Measurements from ENCODE around the gene SLC23A2.
"Not testable (repeated sequence)": the region's sequence is repeated elsewhere in the genome, so short reads cannot be mapped to it uniquely, and the experiment has no call there.

The SLC23A2 gene

DNA sequence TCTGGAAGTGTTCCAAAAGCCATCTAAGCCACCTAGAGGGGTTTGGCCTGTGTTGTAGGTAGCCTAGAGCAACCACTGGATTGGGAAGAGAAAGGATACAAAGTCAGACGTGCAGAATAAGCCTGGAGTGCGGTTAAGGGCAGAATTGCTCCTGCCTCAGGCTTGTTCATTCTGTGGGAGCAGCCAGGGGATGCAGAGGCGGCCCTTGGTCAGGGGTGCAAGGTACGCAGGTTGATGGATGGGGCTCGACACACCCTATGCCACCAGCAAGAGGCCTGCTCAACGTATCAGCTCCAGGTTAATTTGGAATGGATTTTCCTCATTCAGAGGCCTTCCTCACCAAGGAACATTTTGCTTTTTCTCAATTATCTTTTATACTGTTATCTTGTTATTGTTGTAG, 129.8 kb downstream of the SLC23A2 start:
- no peak for DNase-seq

DNA sequence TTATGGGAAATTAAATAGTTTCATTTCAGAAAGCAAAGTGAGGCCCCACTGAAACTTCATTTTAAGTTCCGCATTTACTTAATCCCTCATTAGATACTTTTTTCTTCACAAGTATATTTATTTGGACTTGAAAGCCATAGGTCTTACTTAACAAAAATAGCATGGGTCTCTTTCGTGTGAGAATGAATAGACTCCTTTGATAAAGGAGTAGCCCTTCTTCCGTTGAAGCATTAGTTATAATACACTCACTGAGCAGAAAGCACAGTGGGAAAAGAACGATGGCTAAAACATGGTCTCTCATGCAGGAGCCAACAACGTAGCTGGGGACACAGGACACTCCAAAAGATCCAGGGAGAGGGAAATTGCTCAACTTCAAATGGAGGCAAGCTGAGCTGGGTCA, 130.4 kb downstream of the SLC23A2 start:
- no peak for DNase-seq

DNA sequence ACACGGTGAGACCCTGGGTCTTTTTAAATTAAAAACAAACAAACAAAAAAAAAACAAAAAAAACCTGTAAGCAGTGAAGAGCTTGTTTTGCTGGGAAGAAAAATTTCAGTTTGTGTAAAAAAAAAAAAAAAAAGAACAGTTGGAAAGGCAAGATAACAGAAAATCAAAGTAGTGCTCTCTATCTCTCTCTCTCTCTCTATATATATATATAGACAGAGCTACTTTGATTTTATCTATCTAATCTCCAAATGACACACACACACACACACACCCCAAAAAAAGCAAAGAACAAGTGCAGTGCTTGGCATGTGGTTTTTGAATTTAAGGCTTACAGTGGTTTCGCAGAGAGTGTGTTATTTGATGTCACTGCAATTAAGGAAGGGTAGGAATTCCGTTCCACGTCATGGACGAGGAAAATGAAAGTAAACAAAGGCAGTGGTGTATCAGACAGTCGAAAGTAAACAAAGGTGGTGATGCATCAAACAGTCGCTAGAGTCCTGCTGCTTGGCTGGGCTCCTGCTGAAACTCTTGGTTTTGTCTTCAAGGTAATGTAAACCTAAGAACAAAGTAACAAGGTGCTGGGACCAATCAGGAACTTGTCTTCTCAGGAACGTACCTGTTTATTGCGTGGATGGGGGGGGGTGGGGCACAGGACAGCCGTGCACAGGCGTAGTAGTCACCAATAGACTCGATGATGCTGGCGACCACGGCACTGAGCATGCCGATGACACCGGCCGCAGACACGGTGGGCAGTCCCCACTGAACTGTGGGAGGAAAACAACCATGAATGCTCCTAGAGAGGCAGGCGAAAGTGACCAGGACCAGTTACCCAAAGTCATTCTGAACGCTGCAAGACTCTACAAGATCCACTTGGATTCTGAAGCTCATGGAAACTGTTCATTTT, 131.8 kb downstream of the SLC23A2 start:
- no peak for DNase-seq

DNA sequence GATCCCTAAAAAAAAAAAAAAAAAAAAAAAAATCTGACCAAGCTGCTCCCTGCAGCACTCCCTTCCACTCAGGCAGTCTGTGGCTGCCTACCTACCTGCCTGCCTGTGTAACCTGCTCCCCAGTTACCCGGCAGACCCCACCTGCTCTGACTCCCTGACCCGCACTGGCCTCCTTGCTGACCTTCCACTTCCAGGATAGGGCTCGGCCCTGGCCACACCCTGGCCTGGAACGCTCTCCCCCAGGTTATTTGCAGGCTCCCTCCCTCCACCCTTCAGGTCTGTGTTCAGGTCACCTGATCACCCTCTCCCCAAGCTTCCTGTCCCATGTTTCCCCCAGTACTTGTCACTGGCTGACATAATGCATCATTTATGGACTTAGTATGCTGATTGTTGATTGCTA, 134.3 kb downstream of the SLC23A2 start:
- no peak for DNase-seq

DNA sequence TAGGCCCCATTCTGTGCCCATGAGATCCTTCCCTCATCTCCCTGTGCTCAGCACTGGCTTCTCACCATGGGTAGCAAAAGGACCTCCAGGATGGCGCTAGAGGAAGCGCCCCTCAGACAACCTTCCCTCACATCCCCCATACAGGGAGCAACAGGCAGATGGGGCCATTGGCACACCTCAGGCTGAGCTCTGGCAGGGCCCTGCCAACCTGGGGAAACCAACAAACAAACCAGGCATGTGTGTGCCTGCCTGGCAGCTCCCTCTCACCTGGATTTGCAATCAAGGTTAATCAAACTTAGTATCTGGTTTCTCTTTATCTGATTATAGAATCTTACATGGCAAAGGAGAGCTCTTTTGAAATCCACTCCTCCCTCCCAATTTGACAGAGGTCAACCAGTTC, 134.9 kb downstream of the SLC23A2 start:
- no peak for DNase-seq

DNA sequence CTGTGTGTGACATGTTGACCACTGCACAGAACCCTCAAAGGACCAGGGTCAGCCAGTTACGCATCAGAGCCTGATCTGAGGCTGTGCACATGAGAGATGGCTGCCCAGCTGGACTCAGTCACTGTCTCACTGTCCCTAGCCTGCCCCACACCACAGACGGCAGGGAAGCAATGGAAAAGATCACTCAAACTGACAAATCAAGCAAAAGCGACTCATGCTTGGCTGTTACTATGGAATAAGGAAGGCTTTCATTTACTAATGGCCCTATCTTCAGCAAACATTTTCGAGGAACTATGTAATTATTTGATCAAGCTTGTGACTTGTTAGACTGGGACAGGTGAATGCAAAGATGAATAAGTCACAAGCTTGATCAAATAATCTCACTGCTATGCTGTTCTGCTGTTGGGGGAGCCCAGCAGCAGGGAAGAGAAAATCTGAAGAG, 137.0 kb downstream of the SLC23A2 start:
- no peak for DNase-seq

DNA sequence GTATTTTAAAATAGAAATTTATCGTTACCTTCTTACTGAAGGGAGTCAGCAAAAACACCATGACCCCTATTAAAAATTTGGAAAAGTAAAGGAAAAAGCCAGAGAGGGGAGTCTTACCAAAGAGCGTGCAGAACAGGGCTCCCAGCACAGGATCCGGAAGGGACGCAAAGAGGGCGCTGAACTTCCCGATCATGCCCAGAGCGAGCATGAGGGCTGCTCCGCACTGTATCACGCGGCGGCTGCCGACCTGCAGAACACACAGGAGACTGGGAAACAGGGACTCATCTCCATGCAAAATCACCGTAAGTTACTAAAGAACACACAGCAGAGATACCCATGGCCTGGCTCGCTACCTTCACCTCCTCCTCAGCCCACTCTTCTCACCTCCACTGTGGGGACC, 138.6 kb downstream of the SLC23A2 start:
- DNase-seq, result no peak

DNA sequence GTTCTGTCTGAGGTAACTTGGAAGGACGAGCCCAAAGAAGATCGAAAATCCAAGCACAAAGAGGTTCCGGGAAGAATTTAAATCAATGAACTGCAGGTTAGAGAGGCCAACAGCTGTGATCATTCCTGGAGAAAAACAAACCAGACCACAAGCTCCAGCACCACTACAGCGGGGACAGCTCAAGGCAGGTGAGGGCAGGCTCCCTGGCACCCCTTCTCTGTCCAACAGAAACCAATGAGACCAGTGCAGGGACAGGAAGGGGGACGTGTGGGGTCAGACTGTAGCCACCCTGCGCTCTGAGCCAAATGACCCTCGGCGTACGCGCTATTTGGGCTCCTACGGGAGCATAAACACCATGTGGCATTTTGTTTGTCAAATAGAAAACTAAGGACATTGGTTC, 139.3 kb downstream of the SLC23A2 start:
- DNase-seq, result no peak

DNA sequence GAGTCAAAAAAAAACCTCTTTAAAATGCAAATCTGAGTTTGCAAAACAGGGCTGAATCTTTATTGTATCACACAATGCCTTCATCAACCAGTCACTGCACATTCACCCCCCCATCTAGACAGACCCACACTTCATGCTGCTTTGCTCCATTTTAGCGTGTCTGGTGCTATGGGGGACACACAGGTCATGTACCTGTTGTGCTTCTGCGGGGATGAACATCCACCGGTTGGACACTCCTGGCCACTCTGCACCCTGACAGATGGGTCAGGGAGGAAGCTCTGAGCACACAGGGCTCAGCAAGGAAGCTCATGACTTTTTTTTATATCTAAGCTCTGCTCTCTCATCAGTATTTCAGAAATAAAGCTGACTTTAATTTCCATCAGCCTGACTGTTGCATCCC, 143.3 kb downstream of the SLC23A2 start:
- DNase-seq, result no peak

DNA sequence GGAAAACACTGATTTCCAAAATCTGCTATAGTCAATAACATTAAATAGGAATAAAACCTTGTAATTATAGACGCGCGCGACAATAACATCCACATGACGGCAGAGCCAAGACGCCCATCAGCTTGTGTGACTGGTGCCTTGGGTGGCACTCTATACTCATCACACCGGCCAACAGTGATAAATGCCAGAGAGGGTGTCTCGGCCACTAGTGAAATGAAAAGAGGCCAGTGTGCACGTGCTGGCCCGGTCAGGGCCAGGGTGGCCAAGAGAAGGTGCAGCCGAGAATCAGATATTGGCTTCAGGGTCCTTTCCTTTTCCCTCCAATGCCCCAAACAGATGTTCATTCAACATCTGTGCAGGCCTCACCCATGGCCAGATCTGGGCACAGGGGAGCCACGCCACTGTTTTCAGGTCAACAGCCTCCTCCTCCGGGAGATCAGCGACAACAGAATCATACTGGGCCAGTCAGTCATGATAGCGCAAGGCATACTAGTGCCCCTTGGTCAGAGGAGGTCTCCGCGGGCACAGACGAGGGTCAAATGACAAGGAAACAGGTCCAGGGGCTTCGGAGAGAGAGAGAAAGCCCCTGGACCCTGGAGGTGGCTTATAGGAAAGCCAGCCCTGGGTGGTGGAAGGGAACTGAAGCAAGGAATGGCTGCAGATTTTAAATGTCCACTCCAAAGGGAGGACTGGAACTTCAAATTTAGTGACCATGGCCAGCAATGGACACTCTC, 145.1 kb downstream of the SLC23A2 start:
- DNase-seq, result no peak

DNA sequence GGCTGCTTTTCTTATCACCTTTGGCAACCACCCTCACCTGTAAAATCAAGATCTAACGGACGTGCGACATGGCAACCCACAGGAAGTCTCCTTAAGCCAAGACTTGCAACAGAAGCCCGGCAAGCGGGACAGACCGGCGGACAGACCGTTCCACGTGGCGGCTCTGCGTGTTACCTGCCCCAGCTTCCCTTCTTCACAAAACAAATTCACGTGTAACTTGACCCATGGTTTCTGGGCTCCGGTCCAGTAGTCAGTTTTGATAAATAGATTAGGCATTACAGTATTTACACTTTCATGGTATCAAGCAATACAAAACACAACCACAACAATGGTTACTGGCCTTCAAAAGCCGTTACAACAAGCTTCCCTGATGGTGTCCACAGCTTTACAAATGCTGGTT, 145.8 kb downstream of the SLC23A2 start:
- no peak for DNase-seq

DNA sequence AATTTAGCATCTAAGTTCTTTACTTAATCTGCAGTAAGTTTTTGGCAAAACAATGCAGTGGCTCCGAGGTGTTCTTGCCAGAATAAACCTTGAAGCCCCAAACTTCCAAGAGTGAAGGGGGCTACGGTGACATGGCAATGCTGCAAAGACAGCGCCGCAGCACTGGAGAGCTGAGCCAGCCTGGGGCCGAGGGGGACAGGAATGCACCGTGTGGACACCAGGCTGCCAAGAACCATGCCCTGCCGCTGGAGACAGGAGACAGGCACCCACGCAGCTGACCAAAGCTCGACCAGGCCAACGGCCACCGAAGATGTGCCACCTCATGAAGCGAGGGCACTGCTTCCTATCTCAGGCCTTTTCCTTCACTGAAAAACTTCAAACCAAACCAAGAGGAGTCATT, 146.2 kb downstream of the SLC23A2 start:
- DNase-seq, result no peak

DNA sequence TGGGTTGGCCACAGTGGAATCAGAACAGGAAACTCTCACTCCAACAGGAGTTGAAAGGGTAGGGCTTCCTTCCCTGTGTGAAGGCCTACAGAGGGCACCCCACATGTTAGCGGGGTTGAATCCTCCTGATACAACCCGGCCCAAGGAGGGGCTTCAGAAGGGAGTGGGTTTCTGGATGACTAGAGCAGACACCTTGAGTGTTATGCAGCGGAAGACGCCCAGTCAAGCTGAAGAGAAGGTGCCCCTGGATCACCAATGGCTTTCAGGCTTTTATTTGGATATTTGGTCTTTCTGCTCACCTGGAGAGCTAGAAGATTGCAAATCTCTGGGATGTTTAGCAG, 146.8 kb downstream of the SLC23A2 start:
- no peak for DNase-seq

DNA sequence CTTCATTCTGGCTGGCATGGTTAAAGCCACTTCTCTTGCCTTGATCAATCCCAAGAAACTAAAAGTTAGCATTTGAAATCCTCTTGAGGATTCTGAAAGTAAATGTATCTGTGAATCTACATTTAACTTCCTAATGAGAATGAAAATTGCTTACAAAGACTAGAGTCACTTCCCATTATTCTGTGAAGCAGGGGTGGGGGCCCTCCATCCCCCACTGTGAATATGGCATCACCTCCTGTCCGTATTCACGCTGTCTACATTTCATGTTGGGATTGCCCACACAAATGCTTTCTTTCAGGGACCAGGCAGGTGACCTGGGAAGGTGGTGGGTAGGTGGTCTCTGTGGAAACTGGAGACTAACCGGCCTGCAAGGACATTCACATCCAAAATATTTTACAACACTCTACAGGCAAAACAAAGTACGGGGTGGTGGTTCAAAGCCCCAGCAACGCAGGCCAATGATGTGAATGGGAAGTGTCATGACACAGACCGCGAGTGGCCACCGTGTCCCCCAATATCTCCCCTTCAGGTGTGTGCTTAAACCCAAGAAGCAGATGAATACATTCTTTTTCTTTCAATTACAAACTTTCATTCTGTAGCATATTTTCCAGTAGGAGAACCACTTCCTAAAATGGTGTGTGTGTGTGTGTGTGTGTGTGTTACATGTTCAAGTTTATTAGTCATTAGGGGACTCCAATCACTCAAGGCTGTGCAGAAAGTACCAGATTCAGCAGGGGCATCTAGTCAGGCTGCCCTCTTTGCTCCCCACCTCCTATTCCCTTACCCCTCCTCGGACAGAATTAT, 147.4 kb downstream of the SLC23A2 start:
- peak in 1 of 2 donors; percentile 10 for DNase-seq

DNA sequence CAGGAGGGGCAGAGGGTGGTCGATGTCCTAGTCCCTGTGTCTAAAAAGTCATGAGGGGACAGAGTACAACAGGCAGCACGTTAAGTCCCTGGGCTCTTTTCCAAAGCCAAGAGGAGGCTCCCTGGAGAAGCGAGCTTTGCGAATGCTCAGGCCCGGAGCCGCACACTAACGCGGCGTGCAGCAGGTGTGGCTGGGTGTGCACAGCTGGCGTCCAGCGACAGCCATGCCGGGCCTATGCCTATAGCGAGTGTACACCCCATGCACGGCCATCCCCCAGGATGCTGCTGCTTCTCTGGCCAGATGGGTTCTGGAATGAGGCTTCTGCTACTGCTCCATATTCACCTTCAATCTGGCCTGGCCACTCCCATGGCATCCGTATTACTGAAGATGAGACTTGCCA, 148.3 kb downstream of the SLC23A2 start:
- no peak for DNase-seq

DNA sequence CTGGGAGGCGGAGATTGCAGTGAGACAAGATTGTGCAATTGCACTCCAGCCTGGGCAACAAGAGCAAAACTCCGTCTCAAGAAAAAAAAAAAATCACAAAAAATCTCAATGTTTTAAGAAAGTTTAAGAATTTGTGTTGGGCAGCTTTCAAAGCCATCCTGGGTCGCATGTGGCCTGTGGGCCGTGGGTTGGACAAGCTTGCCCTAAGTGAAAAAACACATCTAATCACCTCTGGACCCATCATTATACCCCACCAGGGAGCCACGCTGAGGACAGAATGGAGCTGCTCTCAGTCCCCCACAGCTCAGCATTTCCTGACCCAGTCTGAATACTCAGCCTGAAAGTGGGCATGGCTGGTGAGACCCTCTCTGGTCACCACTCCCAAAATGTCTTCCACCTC, 150.3 kb downstream of the SLC23A2 start:
- DNase-seq, result no peak

DNA sequence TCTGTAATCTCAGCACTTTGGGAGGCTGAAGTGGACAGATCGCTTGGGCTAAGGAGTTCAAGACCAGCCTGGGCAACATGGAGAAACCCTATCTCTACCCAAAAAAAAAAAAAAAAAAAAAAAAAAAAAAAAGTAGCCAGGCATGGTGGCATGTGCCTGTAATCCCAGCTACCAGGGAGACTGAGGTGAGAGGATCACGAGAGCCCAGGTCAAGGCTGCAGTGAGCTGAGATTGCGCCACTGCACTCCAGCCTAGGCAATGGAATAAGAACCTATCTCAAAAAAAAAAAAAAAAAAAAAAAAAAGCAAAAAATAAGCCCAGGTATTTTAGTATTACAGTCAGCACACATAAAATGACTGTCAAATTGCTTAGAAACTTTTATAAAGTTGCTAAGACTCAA, 152.5 kb downstream of the SLC23A2 start:
- DNase-seq, result not testable (repeated sequence)

DNA sequence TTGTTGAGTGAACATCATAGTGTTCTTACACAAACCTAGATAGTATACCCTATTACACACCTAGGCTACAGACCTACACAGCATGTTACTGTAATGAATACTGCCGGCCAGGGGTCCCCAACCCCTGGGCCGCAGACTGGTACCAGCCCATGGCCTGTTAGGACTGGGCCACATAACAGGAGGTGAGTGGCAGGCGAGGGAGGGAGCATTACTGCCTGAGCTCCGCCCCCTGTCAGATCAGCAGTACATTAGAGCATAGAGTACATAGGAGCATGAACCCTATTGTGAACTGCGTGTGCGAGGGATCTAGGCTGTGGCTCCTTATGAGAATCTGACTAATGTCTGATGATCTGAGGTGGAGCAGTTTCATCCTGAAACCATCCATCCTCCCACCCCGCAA, 153.3 kb downstream of the SLC23A2 start:
- no peak for DNase-seq

DNA sequence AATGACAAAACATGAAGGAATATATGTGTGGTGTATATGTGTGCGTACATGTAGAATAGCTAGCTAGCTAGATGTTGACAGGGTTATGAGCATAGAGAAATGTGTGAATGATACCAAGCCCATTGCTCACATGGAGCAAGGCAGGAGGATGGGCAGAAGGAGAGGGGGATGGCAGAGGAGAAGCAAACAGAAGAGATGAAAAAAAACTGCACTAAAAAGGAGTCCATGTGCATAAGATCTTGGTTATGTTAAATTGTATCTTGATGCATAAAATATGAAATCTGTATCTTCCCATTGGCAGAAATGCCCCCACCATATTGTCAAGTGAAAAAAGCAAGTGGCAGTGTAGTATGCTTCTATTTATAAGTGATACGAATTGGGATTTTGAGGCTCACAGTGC, 154.5 kb downstream of the SLC23A2 start:
- DNase-seq, result no peak

DNA sequence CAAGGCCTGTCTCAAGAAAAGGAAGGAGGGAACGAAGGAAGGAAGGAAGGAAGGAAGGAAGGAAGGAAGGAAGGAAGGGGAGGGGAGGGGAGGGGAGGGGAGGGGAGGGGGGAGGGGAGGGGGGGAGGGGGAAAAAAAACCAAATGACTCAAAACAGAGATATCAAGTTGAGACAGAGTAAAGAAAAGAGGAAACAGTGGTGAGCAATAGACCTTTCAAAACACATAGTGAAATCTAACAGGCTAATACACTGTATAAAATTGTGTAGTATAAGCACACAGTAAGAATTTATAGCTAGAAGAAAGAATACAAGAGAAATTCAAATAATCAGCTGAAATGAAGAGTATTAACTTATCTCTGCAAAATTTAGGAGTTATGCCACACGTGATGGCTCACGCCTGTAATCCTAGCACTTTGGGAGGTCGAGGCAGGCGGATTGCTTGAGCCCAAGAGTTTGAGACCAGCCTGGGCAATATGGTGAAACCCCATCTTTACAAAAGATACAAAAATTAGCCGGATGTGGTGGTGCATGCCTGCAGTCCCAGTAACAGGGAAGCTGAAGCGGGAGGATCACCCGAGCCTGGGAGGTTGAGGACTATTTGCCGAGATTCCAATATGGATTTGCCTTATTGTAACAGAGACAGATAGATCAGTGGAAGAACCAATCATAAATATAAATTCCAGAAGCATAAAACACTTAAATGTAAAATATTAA, 156.4 kb downstream of the SLC23A2 start:
- DNase-seq, result peak; percentile 51 to 85

DNA sequence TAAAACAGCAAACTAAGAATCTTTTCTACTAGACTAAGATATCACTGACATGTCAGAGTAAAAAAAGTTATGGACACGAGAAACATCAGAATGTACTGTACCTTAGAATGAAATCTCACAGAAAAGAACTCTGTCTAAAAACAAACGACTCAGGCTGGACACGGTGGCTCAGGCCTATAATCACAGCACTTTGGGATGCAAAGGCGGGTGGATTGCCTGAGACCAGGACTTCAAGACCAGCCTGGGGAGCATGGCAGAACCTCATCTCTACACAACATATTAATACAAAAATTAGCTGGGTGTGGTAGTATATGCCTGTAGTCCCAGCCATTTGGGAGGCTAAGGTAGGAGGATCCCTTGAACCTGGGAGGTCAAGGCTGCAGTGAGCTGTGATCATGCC, 157.0 kb downstream of the SLC23A2 start:
- DNase-seq, result no peak

DNA sequence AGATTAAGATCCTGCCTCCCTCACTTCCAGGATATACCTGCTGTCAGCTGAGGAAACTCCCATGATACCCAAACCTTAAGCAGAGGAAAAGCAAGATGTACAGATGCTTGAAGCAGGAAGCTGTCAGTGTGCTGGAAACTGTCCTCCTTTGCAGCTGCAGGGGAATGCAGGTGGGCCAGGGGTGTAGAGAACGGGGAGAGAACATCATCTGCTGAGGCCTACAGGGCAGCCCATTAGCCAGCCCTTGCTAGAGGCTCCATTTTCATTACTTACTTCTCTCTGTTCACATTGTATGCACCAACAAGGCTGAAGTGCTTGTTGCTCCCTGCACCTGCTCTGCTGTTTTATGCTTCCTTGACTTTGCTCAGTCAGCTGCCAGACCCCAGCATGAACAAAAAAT, 160.5 kb downstream of the SLC23A2 start:
- no peak for DNase-seq

DNA sequence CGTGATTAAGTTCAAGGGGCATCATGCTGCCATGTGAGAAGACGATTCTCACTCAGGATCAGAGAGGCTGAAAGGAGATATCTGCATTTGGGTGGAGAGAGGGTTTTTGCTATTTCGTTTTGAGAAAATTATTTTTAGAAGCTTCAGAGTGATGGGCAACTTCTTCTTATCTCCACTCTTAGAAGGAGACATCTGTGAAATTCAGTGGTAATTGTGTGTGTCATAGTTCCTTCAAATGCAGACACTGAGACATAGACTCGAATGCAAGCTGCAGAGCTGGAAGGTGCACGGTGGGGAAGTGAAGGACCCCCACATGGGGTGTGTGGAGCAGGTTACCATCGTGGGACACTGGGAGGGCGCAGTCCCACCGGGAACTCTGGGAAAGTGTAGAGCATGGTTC, 162.8 kb downstream of the SLC23A2 start:
- no peak for DNase-seq
